Epithelial cell of prostate (primary cell): Measurements from ENCODE around the gene USP47.
A peak's percentile ranks its signal among the peaks of the same experiment; 100 is the strongest.

Source experiments
- DNase-seq: peaks from one replicate; pipeline ENCODE4 v3.0.0-alpha.2; 2011; ENCODE audit warnings: low read depth, low spot score
- H3K27ac ChIP-seq: fragments of 450-650 bp; 2 replicates; pipeline ENCODE4 v1.5.1; 2017; ENCODE audit warnings: mild to moderate bottlenecking

Gene USP47

GRCh38 chr11:11992257-11993212, 150.8 kb downstream of the USP47 start:
- H3K27ac ChIP-seq = no peak overlapping the region
- no peak for DNase-seq

- DNase-seq = peak; percentile 63
- H3K27ac ChIP-seq = no peak overlapping the region
Measured at GRCh38 chr11:11993839-11994238, 152.1 kb downstream of the USP47 start.

- DNase-seq = no peak
- H3K27ac ChIP-seq = no peak overlapping the region
Measured at GRCh38 chr11:11995601-11996000, 153.8 kb downstream of the USP47 start.

- peak; percentile 41 for DNase-seq
- no peak overlapping the region for H3K27ac ChIP-seq
Measured at GRCh38 chr11:11996321-11997048, 154.7 kb downstream of the USP47 start.

GRCh38 chr11:11997049-11997322, 155.2 kb downstream of the USP47 start:
- no peak overlapping the region for H3K27ac ChIP-seq

GRCh38 chr11:11998091-11998781, 156.5 kb downstream of the USP47 start:
- H3K27ac ChIP-seq = no peak overlapping the region
- peak; percentile 51 for DNase-seq

More at GRCh38 chr11:11997049-11997322, 155.2 kb downstream of the USP47 start:
- DNase-seq = no peak

- no peak overlapping the region for H3K27ac ChIP-seq
- no peak for DNase-seq
Measured at GRCh38 chr11:12001186-12001585, 159.4 kb downstream of the USP47 start.

GRCh38 chr11:12003336-12003735, 161.6 kb downstream of the USP47 start:
- no peak overlapping the region for H3K27ac ChIP-seq
- no peak for DNase-seq

- no peak for DNase-seq
- H3K27ac ChIP-seq = no peak overlapping the region
Measured at GRCh38 chr11:12003815-12004214, 162.0 kb downstream of the USP47 start.

GRCh38 chr11:12005061-12005460, 163.3 kb downstream of the USP47 start:
- H3K27ac ChIP-seq = no peak overlapping the region
- DNase-seq = no peak

GRCh38 chr11:12005476-12005875, 163.7 kb downstream of the USP47 start:
- no peak overlapping the region for H3K27ac ChIP-seq
- DNase-seq = no peak

GRCh38 chr11:12006552-12007229, 164.9 kb downstream of the USP47 start:
- H3K27ac ChIP-seq = no peak overlapping the region
- DNase-seq = no peak

- H3K27ac ChIP-seq = peak overlapping the region; percentile 29
Measured at GRCh38 chr11:12007230-12007593, 165.4 kb downstream of the USP47 start.

GRCh38 chr11:12007769-12008737, 166.3 kb downstream of the USP47 start, which contains the start of gene DKK3:
Gene DKK3, minus strand, starts transcription at chr11:12008626. Its CDS starts 44 bp downstream, at chr11:12008582.
- DNase-seq = peak; percentile 20
- peak within 1 kb of the TSS; percentile 29 for H3K27ac ChIP-seq

More at GRCh38 chr11:12007230-12007593, 165.4 kb downstream of the USP47 start:
- DNase-seq = no peak
